ENCODE data around the gene ARSG. TPM values are rescaled to one million over a fixed set of nuclear protein-coding genes. Genes with fewer than 3 reads are reported as not detected.

Gene ARSG
- polyA plus RNA-seq, 4 donors, result 0.81 to 1.6 (median 1.3) TPM; not detected in 1

GRCh38 chr17:68429881-68430280 is 138.6 kb downstream of the ARSG start:
- H3K27ac ChIP-seq (ENCODE audit: low read depth in 1 of 3, low read length in 2 of 3), result no peak overlapping the region
- no peaks in the 10 kb centered on the region for H3K9me3 ChIP-seq (ENCODE audit: control insufficient read depth in 2 of 2, insufficient read depth in 1 of 2, low read depth in 1 of 2, low read length in 1 of 2)
- no peaks in the 10 kb centered on the region for H3K4me1 ChIP-seq (ENCODE audit: control insufficient read depth in 3 of 3, insufficient read depth in 2 of 3, low read depth in 1 of 3, low read length in 2 of 3)
- peaks cover 0 to 53% (median 26%) of the 10 kb centered on the region in 3 donors for H3K36me3 ChIP-seq (ENCODE audit: control insufficient read depth in 3 of 3, insufficient read depth in 2 of 3, low read depth in 1 of 3, low read length in 3 of 3)
- WGBS, 3 donors, result 94% methylated on average over 11 of the region's 11 CpGs
- FAIRE-seq, result no peak
- no peak for DNase-seq
- no peaks in the 10 kb centered on the region for H3K27me3 ChIP-seq (ENCODE audit: control insufficient read depth in 3 of 3, insufficient read depth in 3 of 3, low read length in 3 of 3)
- H3K4me3 ChIP-seq (ENCODE audit: low read depth in 1 of 3, low read length in 3 of 3), result no peak overlapping the region

- FAIRE-seq (no peak), DNase-seq (no peak)
- Histone ChIP-seq H3K27ac (ENCODE audit: low read depth in 1 of 3, low read length in 2 of 3) (no peak overlapping the region), H3K36me3 (ENCODE audit: control insufficient read depth in 3 of 3, insufficient read depth in 2 of 3, low read depth in 1 of 3, low read length in 3 of 3) (peaks cover 0 to 55% (median 24%) of the 10 kb centered on the region in 3 donors), H3K4me3 (ENCODE audit: low read depth in 1 of 3, low read length in 3 of 3) (no peak overlapping the region), H3K27me3 (ENCODE audit: control insufficient read depth in 3 of 3, insufficient read depth in 3 of 3, low read length in 3 of 3) (no peaks in the 10 kb centered on the region), H3K9me3 (ENCODE audit: control insufficient read depth in 2 of 2, insufficient read depth in 1 of 2, low read depth in 1 of 2, low read length in 1 of 2) (no peaks in the 10 kb centered on the region), H3K4me1 (ENCODE audit: control insufficient read depth in 3 of 3, insufficient read depth in 2 of 3, low read depth in 1 of 3, low read length in 2 of 3) (no peaks in the 10 kb centered on the region)
- 86 to 90% (median 88%) methylated on average over 13 of the region's 13 CpGs for WGBS, 3 donors
Observed at GRCh38 chr17:68431045-68431608, 139.8 kb downstream of the ARSG start.

DNA sequence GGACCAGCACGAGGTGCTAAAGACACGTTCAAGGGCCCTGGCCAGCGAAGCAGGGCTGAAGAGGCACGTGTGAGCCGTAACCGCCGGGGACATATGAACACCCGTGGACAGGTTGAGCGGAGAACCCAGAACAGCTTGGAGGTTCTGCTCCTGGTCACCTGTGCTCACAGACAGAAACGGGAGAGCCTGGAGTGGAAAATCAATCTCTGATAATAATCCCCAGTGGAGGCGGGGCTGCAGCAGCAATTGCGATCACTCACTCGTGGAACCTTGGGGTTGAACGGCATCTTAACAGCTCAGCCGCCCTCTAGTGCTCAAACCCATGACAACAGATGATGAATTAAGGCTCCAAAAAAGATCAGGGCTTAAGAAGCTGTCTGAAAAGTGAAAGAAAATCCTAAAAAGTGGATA is 140.4 kb downstream of the ARSG start:
- WGBS, 3 donors, result 52 to 65% (median 62%) methylated on average over 15 of the region's 15 CpGs
- FAIRE-seq (no peak), DNase-seq (peak; percentile 10 to 11)
- H3K4me3 ChIP-seq (ENCODE audit: low read depth in 1 of 3, low read length in 3 of 3), result no peak overlapping the region
- no peaks in the 10 kb centered on the region for H3K27me3 ChIP-seq (ENCODE audit: control insufficient read depth in 3 of 3, insufficient read depth in 3 of 3, low read length in 3 of 3)
- H3K27ac ChIP-seq (ENCODE audit: low read depth in 1 of 3, low read length in 2 of 3), result no peak overlapping the region
- H3K36me3 ChIP-seq (ENCODE audit: control insufficient read depth in 3 of 3, insufficient read depth in 2 of 3, low read depth in 1 of 3, low read length in 3 of 3), result peaks cover 0 to 55% (median 24%) of the 10 kb centered on the region in 3 donors
- no peaks in the 10 kb centered on the region for H3K9me3 ChIP-seq (ENCODE audit: control insufficient read depth in 2 of 2, insufficient read depth in 1 of 2, low read depth in 1 of 2, low read length in 1 of 2)
- peaks cover 0 to 3% (median 0%) of the 10 kb centered on the region in 3 donors for H3K4me1 ChIP-seq (ENCODE audit: control insufficient read depth in 3 of 3, insufficient read depth in 2 of 3, low read depth in 1 of 3, low read length in 2 of 3)

GRCh38 chr17:68432086-68432864 is 141.0 kb downstream of the ARSG start:
- Histone ChIP-seq H3K27me3 (ENCODE audit: control insufficient read depth in 3 of 3, insufficient read depth in 3 of 3, low read length in 3 of 3) (no peaks in the 10 kb centered on the region), H3K27ac (ENCODE audit: low read depth in 1 of 3, low read length in 2 of 3) (no peak overlapping the region), H3K36me3 (ENCODE audit: control insufficient read depth in 3 of 3, insufficient read depth in 2 of 3, low read depth in 1 of 3, low read length in 3 of 3) (peaks cover 0 to 55% (median 21%) of the 10 kb centered on the region in 3 donors), H3K4me1 (ENCODE audit: control insufficient read depth in 3 of 3, insufficient read depth in 2 of 3, low read depth in 1 of 3, low read length in 2 of 3) (peaks cover 0 to 3% (median 0%) of the 10 kb centered on the region in 3 donors), H3K9me3 (ENCODE audit: control insufficient read depth in 2 of 2, insufficient read depth in 1 of 2, low read depth in 1 of 2, low read length in 1 of 2) (no peaks in the 10 kb centered on the region), H3K4me3 (ENCODE audit: low read depth in 1 of 3, low read length in 3 of 3) (no peak overlapping the region)
- WGBS, 3 donors, result 91 to 92% (median 92%) methylated on average over 14 of the region's 14 CpGs
- DNase-seq, result no peak
- no peak for FAIRE-seq

DNA sequence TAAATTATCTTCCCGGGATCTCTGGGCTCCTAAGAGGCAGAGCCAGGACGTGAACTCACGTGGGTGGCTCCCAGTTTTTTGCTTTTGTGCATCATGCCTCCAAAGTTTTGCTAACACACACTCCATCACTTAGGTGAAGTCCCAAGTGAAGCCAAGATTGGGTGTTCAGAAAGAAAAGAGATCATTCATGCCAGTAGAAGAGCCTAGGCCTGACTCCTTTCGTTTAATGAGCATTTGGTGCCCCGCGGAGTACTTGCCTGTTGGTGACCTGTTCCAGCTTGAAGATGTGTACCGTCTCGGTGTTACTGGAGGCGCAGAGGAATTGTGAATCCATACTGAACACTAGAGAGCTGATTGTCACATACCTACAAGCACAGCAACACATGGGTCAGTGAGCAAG is 141.9 kb downstream of the ARSG start:
- no peak for DNase-seq
- H3K27ac ChIP-seq (ENCODE audit: low read depth in 1 of 3, low read length in 2 of 3), result no peak overlapping the region
- H3K4me3 ChIP-seq (ENCODE audit: low read depth in 1 of 3, low read length in 3 of 3), result no peak overlapping the region
- peaks cover 0 to 55% (median 19%) of the 10 kb centered on the region in 3 donors for H3K36me3 ChIP-seq (ENCODE audit: control insufficient read depth in 3 of 3, insufficient read depth in 2 of 3, low read depth in 1 of 3, low read length in 3 of 3)
- WGBS, 3 donors, result 93 to 94% (median 94%) methylated on average over 9 of the region's 9 CpGs
- no peaks in the 10 kb centered on the region for H3K27me3 ChIP-seq (ENCODE audit: control insufficient read depth in 3 of 3, insufficient read depth in 3 of 3, low read length in 3 of 3)
- no peaks in the 10 kb centered on the region for H3K9me3 ChIP-seq (ENCODE audit: control insufficient read depth in 2 of 2, insufficient read depth in 1 of 2, low read depth in 1 of 2, low read length in 1 of 2)
- FAIRE-seq, result no peak
- peaks cover 0 to 9% (median under 1%) of the 10 kb centered on the region in 3 donors for H3K4me1 ChIP-seq (ENCODE audit: control insufficient read depth in 3 of 3, insufficient read depth in 2 of 3, low read depth in 1 of 3, low read length in 2 of 3)

DNA sequence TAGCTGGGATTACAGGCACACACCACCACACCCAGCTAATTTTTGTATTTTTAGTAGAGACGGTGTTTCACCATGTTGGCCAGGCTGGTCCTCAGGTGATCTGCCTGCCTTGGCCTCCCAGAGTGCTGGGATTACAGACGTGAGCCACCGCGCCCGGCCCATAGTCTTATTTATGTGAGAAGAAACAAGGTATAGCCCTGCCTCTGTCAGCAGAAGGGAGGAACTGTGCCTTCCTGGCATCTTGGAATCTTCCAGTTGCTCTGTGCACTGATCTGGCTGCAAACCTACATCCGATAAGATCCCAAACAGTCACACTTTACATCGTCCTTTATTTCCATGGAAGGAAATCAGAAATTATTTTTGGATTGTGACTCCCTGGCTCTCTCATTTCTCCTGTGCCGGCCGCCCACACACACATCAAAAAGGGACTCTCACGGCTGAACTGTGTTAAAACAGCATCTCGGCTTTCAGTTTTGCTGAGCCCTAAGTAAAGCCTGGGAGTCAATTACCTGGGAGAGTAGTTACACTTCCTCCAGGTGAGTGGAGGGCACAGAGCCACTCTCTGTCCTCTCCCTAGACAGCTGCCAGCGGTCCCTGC is 142.7 kb downstream of the ARSG start:
- 87 to 91% (median 90%) methylated on average over 12 of the region's 12 CpGs for WGBS, 3 donors
- no peak for DNase-seq
- Histone ChIP-seq H3K9me3 (ENCODE audit: control insufficient read depth in 2 of 2, insufficient read depth in 1 of 2, low read depth in 1 of 2, low read length in 1 of 2) (no peaks in the 10 kb centered on the region), H3K4me1 (ENCODE audit: control insufficient read depth in 3 of 3, insufficient read depth in 2 of 3, low read depth in 1 of 3, low read length in 2 of 3) (peaks cover 0 to 10% (median 3%) of the 10 kb centered on the region in 3 donors), H3K27ac (ENCODE audit: low read depth in 1 of 3, low read length in 2 of 3) (no peak overlapping the region), H3K36me3 (ENCODE audit: control insufficient read depth in 3 of 3, insufficient read depth in 2 of 3, low read depth in 1 of 3, low read length in 3 of 3) (peaks cover 0 to 47% (median 19%) of the 10 kb centered on the region in 3 donors), H3K27me3 (ENCODE audit: control insufficient read depth in 3 of 3, insufficient read depth in 3 of 3, low read length in 3 of 3) (no peaks in the 10 kb centered on the region), H3K4me3 (ENCODE audit: low read depth in 1 of 3, low read length in 3 of 3) (no peak overlapping the region)
- no peak for FAIRE-seq

DNA sequence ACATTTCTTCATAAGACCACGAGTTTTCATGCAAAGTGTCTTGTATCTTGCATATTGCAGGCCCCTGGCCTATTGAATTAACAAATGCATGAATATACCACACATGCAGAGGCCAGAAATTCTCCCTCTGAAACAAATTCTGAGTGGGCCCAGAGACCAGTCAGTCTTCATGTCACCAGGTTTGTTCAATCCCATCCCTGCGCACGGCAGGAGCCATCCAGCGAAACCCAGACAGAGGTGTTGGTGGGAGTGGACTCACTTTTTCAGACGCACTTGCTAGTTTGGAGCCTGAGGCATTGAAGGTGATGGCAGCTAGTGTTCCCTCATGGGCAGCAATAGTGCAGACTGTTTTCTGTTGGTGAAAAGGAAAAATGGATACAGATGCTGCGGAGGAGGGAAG is 144.1 kb downstream of the ARSG start:
- Histone ChIP-seq H3K27me3 (ENCODE audit: control insufficient read depth in 3 of 3, insufficient read depth in 3 of 3, low read length in 3 of 3) (no peaks in the 10 kb centered on the region), H3K27ac (ENCODE audit: low read depth in 1 of 3, low read length in 2 of 3) (no peak overlapping the region), H3K9me3 (ENCODE audit: control insufficient read depth in 2 of 2, insufficient read depth in 1 of 2, low read depth in 1 of 2, low read length in 1 of 2) (no peaks in the 10 kb centered on the region), H3K4me1 (ENCODE audit: control insufficient read depth in 3 of 3, insufficient read depth in 2 of 3, low read depth in 1 of 3, low read length in 2 of 3) (peaks cover 0 to 10% (median 3%) of the 10 kb centered on the region in 3 donors), H3K36me3 (ENCODE audit: control insufficient read depth in 3 of 3, insufficient read depth in 2 of 3, low read depth in 1 of 3, low read length in 3 of 3) (peaks cover 0 to 42% (median 16%) of the 10 kb centered on the region in 3 donors), H3K4me3 (ENCODE audit: low read depth in 1 of 3, low read length in 3 of 3) (no peak overlapping the region)
- DNase-seq, result no peak
- no peak for FAIRE-seq
- 91 to 95% (median 95%) methylated on average over 6 of the region's 6 CpGs for WGBS, 3 donors

Measured in small intestine (tissue), 7 donors.